Neuronal stem cell (in vitro differentiated cells): ENCODE results near the gene TRMU.
A peak's percentile ranks its signal among the peaks of the same experiment; 100 is the strongest.

ENCODE experiments used
- DNase-seq: peaks from one replicate; pipeline ENCODE4 v3.0.0-alpha.2; 2013; ENCODE audit warnings: low spot score
- H2AFZ ChIP-seq: one replicate; pipeline ENCODE4 v1.6.1; 2013; ENCODE audit warnings: mild to moderate bottlenecking, low read length, inconsistent platforms
- H2AK5ac ChIP-seq: 2 replicates; pipeline ENCODE4 v1.6.1; 2013; ENCODE audit warnings: low read depth, mild to moderate bottlenecking, inconsistent platforms, low read length, moderate library complexity, mixed read lengths
- H2BK120ac ChIP-seq: 2 replicates; pipeline ENCODE4 v1.6.1; 2013; ENCODE audit warnings: low read depth, mild to moderate bottlenecking, inconsistent platforms, low read length, moderate library complexity, mixed read lengths
- H2BK12ac ChIP-seq: one replicate; pipeline ENCODE4 v1.6.1; 2013; ENCODE audit warnings: low read length, inconsistent platforms
- H2BK15ac ChIP-seq: 2 replicates; pipeline ENCODE4 v1.6.1; 2013; ENCODE audit warnings: mild to moderate bottlenecking, low read length, inconsistent platforms, mixed read lengths
- H2BK5ac ChIP-seq: one replicate; pipeline ENCODE4 v1.6.1; 2013; ENCODE audit warnings: inconsistent platforms, mild to moderate bottlenecking, low read length, moderate library complexity
- H3K14ac ChIP-seq: one replicate; pipeline ENCODE4 v1.6.1; 2013; ENCODE audit warnings: low read length, inconsistent platforms
- H3K18ac ChIP-seq: 2 replicates; pipeline ENCODE4 v1.6.1; 2013; ENCODE audit warnings: low read length, inconsistent platforms
- H3K23ac ChIP-seq: 2 replicates; pipeline ENCODE4 v1.6.1; 2013; ENCODE audit warnings: low read depth, mild to moderate bottlenecking, mixed read lengths, low read length, inconsistent platforms; ENCODE audit not compliant: poor library complexity
- H3K27ac ChIP-seq: replicated peaks from 3 replicates; pipeline ENCODE4 v1.5.1; 2013; ENCODE audit warnings: low read length, inconsistent platforms
- H3K27me3 ChIP-seq, 3 experiments: 2 replicates each; pipeline ENCODE4 v1.6.1; 2013; ENCODE audit warnings: low read length in 3 of 3, mild to moderate bottlenecking in 2 of 3, inconsistent platforms in 1 of 3, low read depth in 1 of 3, mixed read lengths in 1 of 3, moderate library complexity in 1 of 3; ENCODE audit not compliant: control insufficient read depth in 3 of 3, insufficient read depth in 3 of 3
- H3K36me3 ChIP-seq, 2 donors: replicated peaks in 1 of 2; 2 replicates each; pipeline ENCODE4 v1.6.1; 2013; ENCODE audit warnings: low read length in 2 of 2; ENCODE audit not compliant: control insufficient read depth in 2 of 2, insufficient read depth in 2 of 2
- H3K4ac ChIP-seq: 2 replicates; pipeline ENCODE4 v1.6.1; 2013; ENCODE audit warnings: inconsistent platforms, mild to moderate bottlenecking, low read length, moderate library complexity
- H3K4me1 ChIP-seq, 2 donors: 1 replicate in 1 of 2; 2 replicates in 1 of 2; pipeline ENCODE4 v1.6.1; 2013; ENCODE audit warnings: low read length in 2 of 2, low read depth in 1 of 2; ENCODE audit not compliant: control insufficient read depth in 2 of 2, insufficient read depth in 1 of 2
- H3K4me2 ChIP-seq: one replicate; pipeline ENCODE4 v1.6.1; 2013; ENCODE audit warnings: mild to moderate bottlenecking, low read length, inconsistent platforms; ENCODE audit not compliant: insufficient read depth, poor library complexity, severe bottlenecking
- H3K4me3 ChIP-seq, 2 donors: 2 replicates each; pipeline ENCODE4 v1.5.1; 2013; ENCODE audit warnings: low read length in 2 of 2, mild to moderate bottlenecking in 2 of 2, inconsistent platforms in 1 of 2, moderate library complexity in 1 of 2
- H3K79me1 ChIP-seq: one replicate; pipeline ENCODE4 v1.6.1; 2013; ENCODE audit warnings: low read depth, mild to moderate bottlenecking, inconsistent platforms, low read length, moderate library complexity
- H3K9ac ChIP-seq: one replicate; pipeline ENCODE4 v1.6.1; 2013; ENCODE audit warnings: mild to moderate bottlenecking, low read depth, low read length, inconsistent platforms; ENCODE audit not compliant: poor library complexity
- H3K9me3 ChIP-seq, 2 donors: replicated peaks in 1 of 2; 2 replicates each; pipeline versions ENCODE3 to v1.6.1; 2013; ENCODE audit warnings: low read length in 2 of 2, mild to moderate bottlenecking in 2 of 2, inconsistent platforms in 1 of 2, low read depth in 1 of 2, mixed read lengths in 1 of 2, moderate library complexity in 1 of 2; ENCODE audit not compliant: control insufficient read depth in 2 of 2, insufficient read depth in 1 of 2
- H4K8ac ChIP-seq: one replicate; pipeline ENCODE4 v1.6.1; 2013; ENCODE audit warnings: low read depth, mild to moderate bottlenecking, inconsistent platforms, low read length, moderate library complexity
- H4K91ac ChIP-seq: one replicate; pipeline ENCODE4 v1.6.1; 2013; ENCODE audit warnings: low read length, low read depth, mild to moderate bottlenecking, inconsistent platforms; ENCODE audit not compliant: poor library complexity
- WGBS, 2 donors: extraction: QIAGEN DNeasy Blood & Tissue Kit; methylation state at CpG; one replicate each; pipeline ENCODE4 v1.1.7; 2013; ENCODE audit warnings: missing lambda C conversion rate in 2 of 2, mixed read lengths in 1 of 2; ENCODE audit not compliant: insufficient read length in 2 of 2, insufficient replicate concordance in 1 of 2; ENCODE audit errors: extremely low coverage in 2 of 2; 5-methylcytosine and 5-hydroxymethylcytosine counted together

TRMU gene

GRCh38 chr22:46405901-46406300 is 70.4 kb downstream of the TRMU start:
- no peak overlapping the region for H2BK15ac ChIP-seq
- peaks cover 2 to 21% of the 10 kb centered on the region in 2 donors for H3K36me3 ChIP-seq
- no peaks in the 10 kb centered on the region for H3K9me3 ChIP-seq
- H4K8ac ChIP-seq: no peak overlapping the region
- H2BK120ac ChIP-seq: no peak overlapping the region
- H3K23ac ChIP-seq: no peak overlapping the region
- H3K4me1 ChIP-seq: no peaks in the 10 kb centered on the region
- no peak overlapping the region for H2BK5ac ChIP-seq
- H3K79me1 ChIP-seq: no peaks in the 10 kb centered on the region
- no peak overlapping the region for H3K4me3 ChIP-seq
- H3K4ac ChIP-seq: no peak overlapping the region
- H3K4me2 ChIP-seq: no peak overlapping the region
- DNase-seq: no peak
- H2BK12ac ChIP-seq: no peak overlapping the region
- H3K27ac ChIP-seq: no peak overlapping the region
- H3K14ac ChIP-seq: no peak overlapping the region
- no peak overlapping the region for H3K18ac ChIP-seq
- peaks cover 0 to 2% (median 0%) of the 10 kb centered on the region in 3 experiments for H3K27me3 ChIP-seq
- H2AFZ ChIP-seq: no peak overlapping the region
- H3K9ac ChIP-seq: no peak overlapping the region
- no peak overlapping the region for H2AK5ac ChIP-seq
- no peak overlapping the region for H4K91ac ChIP-seq
- no CpG with 5 or more reads among the region's 4 CpGs for WGBS, 2 donors

- no peaks in the 10 kb centered on the region for H3K79me1 ChIP-seq
- H4K8ac ChIP-seq: no peak overlapping the region
- H3K9me3 ChIP-seq: no peaks in the 10 kb centered on the region
- H3K23ac ChIP-seq: peak overlapping the region; percentile 43
- no peak overlapping the region for H2AK5ac ChIP-seq
- H3K27me3 ChIP-seq: peaks cover 0 to under 1% (median 0%) of the 10 kb centered on the region in 3 experiments
- H3K4me1 ChIP-seq: no peaks in the 10 kb centered on the region
- no peak overlapping the region for H3K4me3 ChIP-seq
- no peak overlapping the region for H3K9ac ChIP-seq
- H3K27ac ChIP-seq: no peak overlapping the region
- peaks cover 2 to 26% of the 10 kb centered on the region in 2 donors for H3K36me3 ChIP-seq
- WGBS, 2 donors: no CpG with 5 or more reads among the region's 8 CpGs
- H3K14ac ChIP-seq: peak overlapping the region; percentile 27
- no peak for DNase-seq
- H3K4me2 ChIP-seq: no peak overlapping the region
- no peak overlapping the region for H4K91ac ChIP-seq
- no peak overlapping the region for H2BK15ac ChIP-seq
- no peak overlapping the region for H2BK120ac ChIP-seq
- no peak overlapping the region for H2BK5ac ChIP-seq
- no peak overlapping the region for H3K4ac ChIP-seq
- H3K18ac ChIP-seq: peak overlapping the region; percentile 38
- H2BK12ac ChIP-seq: peak overlapping the region; percentile 90
- no peak overlapping the region for H2AFZ ChIP-seq
Observed at GRCh38 chr22:46406349-46406748, 70.8 kb downstream of the TRMU start.

- Histone ChIP-seq H3K23ac (peak overlapping the region; percentile 73), H4K91ac (no peak overlapping the region), H3K4ac (no peak overlapping the region), H3K79me1 (no peaks in the 10 kb centered on the region), H2BK5ac (no peak overlapping the region), H3K9me3 (no peaks in the 10 kb centered on the region), H3K18ac (peak overlapping the region; percentile 80), H3K14ac (peak overlapping the region; percentile 71), H3K27me3 (no peaks in the 10 kb centered on the region), H2BK120ac (no peak overlapping the region), H3K36me3 (peaks cover 2 to 28% of the 10 kb centered on the region in 2 donors), H4K8ac (peak overlapping the region; percentile 98), H2BK12ac (peak overlapping the region; percentile 41), H3K27ac (no peak overlapping the region), H2BK15ac (no peak overlapping the region), H3K4me3 (peak overlapping the region in 1 of 2 donors; percentile 44), H3K9ac (no peak overlapping the region), H2AK5ac (peak overlapping the region; percentile 81), H3K4me1 (no peaks in the 10 kb centered on the region), H3K4me2 (no peak overlapping the region), H2AFZ (no peak overlapping the region)
- no CpG with 5 or more reads among the region's 15 CpGs for WGBS, 2 donors
- no peak for DNase-seq
Observed at GRCh38 chr22:46406791-46407190, 71.3 kb downstream of the TRMU start.
